Inflammatory macrophage treated with lipopolysaccharide for 4 hours (primary cell): ENCODE results near the gene CHD9.
"Not testable (repeated sequence)": the region's sequence is repeated elsewhere in the genome, so short reads cannot be mapped to it uniquely, and the experiment has no call there.

Experiments
- DNase-seq: peaks from one replicate; pipeline ENCODE4 v3.0.0-alpha.2; 2020

The CHD9 gene

GRCh38 chr16:53291757-53292392, 237.1 kb downstream of the CHD9 start:
- DNase-seq, result no peak

GRCh38 chr16:53297477-53297876, 242.7 kb downstream of the CHD9 start:
- no peak for DNase-seq

GRCh38 chr16:53304334-53304733, 249.5 kb downstream of the CHD9 start:
- DNase-seq, result no peak

- DNase-seq, result no peak
These were observed 251.0 kb downstream of the CHD9 start for GRCh38 chr16:53305743-53306142.

GRCh38 chr16:53309457-53309856, 254.7 kb downstream of the CHD9 start:
- DNase-seq, result no peak

- DNase-seq, result no peak
These were observed 266.2 kb downstream of the CHD9 start for GRCh38 chr16:53320992-53321391.

- no peak for DNase-seq
These were observed 269.1 kb downstream of the CHD9 start for GRCh38 chr16:53323924-53324323.

- not testable (repeated sequence) for DNase-seq
These were observed 276.2 kb downstream of the CHD9 start for GRCh38 chr16:53330991-53331390.

- no peak for DNase-seq
These were observed 279.8 kb downstream of the CHD9 start for GRCh38 chr16:53334581-53334980.

- DNase-seq, result no peak
These were observed 282.5 kb downstream of the CHD9 start for GRCh38 chr16:53337294-53337693.

GRCh38 chr16:53341792-53342191, 287.0 kb downstream of the CHD9 start:
- peak; percentile 22 for DNase-seq

GRCh38 chr16:53355064-53355463, 300.3 kb downstream of the CHD9 start:
- no peak for DNase-seq

GRCh38 chr16:53356478-53357207, 301.9 kb downstream of the CHD9 start:
- no peak for DNase-seq

GRCh38 chr16:53357208-53357586, 302.4 kb downstream of the CHD9 start:
- DNase-seq, result no peak

- no peak for DNase-seq
These were observed 303.2 kb downstream of the CHD9 start for GRCh38 chr16:53357955-53358354.

- no peak for DNase-seq
These were observed 304.1 kb downstream of the CHD9 start for GRCh38 chr16:53358884-53359283.

GRCh38 chr16:53369921-53370320, 315.1 kb downstream of the CHD9 start:
- peak; percentile 94 for DNase-seq

GRCh38 chr16:53370827-53371226, 316.0 kb downstream of the CHD9 start:
- DNase-seq, result peak; percentile 28

- no peak for DNase-seq
These were observed 318.4 kb downstream of the CHD9 start for GRCh38 chr16:53372992-53373871.

GRCh38 chr16:53374800-53375199, 320.0 kb downstream of the CHD9 start:
- peak; percentile 5 for DNase-seq

GRCh38 chr16:53378138-53378537, 323.3 kb downstream of the CHD9 start:
- DNase-seq, result no peak
